Measurements from ENCODE around the gene SPATS2. TPM values are rescaled to one million over a fixed set of nuclear protein-coding genes. Genes with fewer than 3 reads are reported as not detected.
A peak's percentile ranks its signal among the peaks of the same experiment; 100 is the strongest.

The SPATS2 gene
- total and polyA plus RNA-seq, 5 donors from 2014 or later = 2.4 to 5.5 (median 4.2) TPM

GRCh38 chr12:49338830-49339463 lies 28.3 kb upstream of the SPATS2 start:
- H3K27me3 Mint-ChIP-seq = peaks cover 86% of the 10 kb centered on the region

GRCh38 chr12:49339464-49339861 lies 27.8 kb upstream of the SPATS2 start:
- Mint-ChIP-seq H3K27ac (no peak overlapping the region), H3K36me3 (peaks cover 3% of the 10 kb centered on the region), H3K27me3 (peaks cover 86% of the 10 kb centered on the region), H3K4me1 (peaks cover 9 to 50% (median 20%) of the 10 kb centered on the region in 4 donors), H3K9me3 (peaks cover 0 to 3% (median 0%) of the 10 kb centered on the region in 7 donors), H3K4me3 (no peak overlapping the region)
- ATAC-seq (ENCODE audit: low read depth in 2 of 2) (no peak), DNase-seq (no peak)
- peaks cover 41% of the 10 kb centered on the region for H3K27me3 ChIP-seq (ENCODE audit: control insufficient read depth, insufficient read depth, low read length)
- H3K27ac ChIP-seq (ENCODE audit: insufficient read depth, low read length, poor library complexity, severe bottlenecking) = no peak overlapping the region
- H3K4me3 ChIP-seq (ENCODE audit: low read depth, low read length) = no peak overlapping the region
- peaks cover 39% of the 10 kb centered on the region for H3K4me1 ChIP-seq (ENCODE audit: control insufficient read depth, insufficient read depth, low read length, poor library complexity, severe bottlenecking)
- H3K36me3 ChIP-seq (ENCODE audit: control insufficient read depth, insufficient read depth, low read length) = no peaks in the 10 kb centered on the region
- no peaks in the 10 kb centered on the region for H3K9me3 ChIP-seq (ENCODE audit: control insufficient read depth in 2 of 2, low read length in 2 of 2)

More at GRCh38 chr12:49338830-49339463, 28.3 kb upstream of the SPATS2 start:
- no peak overlapping the region for H3K4me3 ChIP-seq (ENCODE audit: low read depth, low read length)
- Mint-ChIP-seq H3K4me3 (peak overlapping the region in 2 of 4 donors; percentile 1 to 5), H3K4me1 (peaks cover 5 to 49% (median 20%) of the 10 kb centered on the region in 4 donors), H3K27ac (peak overlapping the region in 1 of 3 donors; percentile 5), H3K36me3 (peaks cover 5% of the 10 kb centered on the region), H3K9me3 (peaks cover 0 to 3% (median 0%) of the 10 kb centered on the region in 7 donors)
- H3K27ac ChIP-seq (ENCODE audit: insufficient read depth, low read length, poor library complexity, severe bottlenecking) = no peak overlapping the region
- no peaks in the 10 kb centered on the region for H3K36me3 ChIP-seq (ENCODE audit: control insufficient read depth, insufficient read depth, low read length)
- ATAC-seq (ENCODE audit: low read depth in 2 of 2) (no peak), DNase-seq (no peak)
- peaks cover 37% of the 10 kb centered on the region for H3K27me3 ChIP-seq (ENCODE audit: control insufficient read depth, insufficient read depth, low read length)
- peaks cover 36% of the 10 kb centered on the region for H3K4me1 ChIP-seq (ENCODE audit: control insufficient read depth, insufficient read depth, low read length, poor library complexity, severe bottlenecking)
- H3K9me3 ChIP-seq (ENCODE audit: control insufficient read depth in 2 of 2, low read length in 2 of 2) = no peaks in the 10 kb centered on the region

GRCh38 chr12:49340095-49340870 lies 27.0 kb upstream of the SPATS2 start:
- no peak overlapping the region for H3K4me3 ChIP-seq (ENCODE audit: low read depth, low read length)
- H3K27me3 ChIP-seq (ENCODE audit: control insufficient read depth, insufficient read depth, low read length) = peaks cover 35% of the 10 kb centered on the region
- Mint-ChIP-seq H3K27ac (no peak overlapping the region), H3K4me3 (peak overlapping the region in 2 of 4 donors; percentile 49 to 83), H3K27me3 (peaks cover 79% of the 10 kb centered on the region), H3K9me3 (peaks cover 0 to 1% (median 0%) of the 10 kb centered on the region in 7 donors), H3K36me3 (no peaks in the 10 kb centered on the region), H3K4me1 (peaks cover 9 to 50% (median 17%) of the 10 kb centered on the region in 4 donors)
- H3K4me1 ChIP-seq (ENCODE audit: control insufficient read depth, insufficient read depth, low read length, poor library complexity, severe bottlenecking) = peaks cover 44% of the 10 kb centered on the region
- H3K36me3 ChIP-seq (ENCODE audit: control insufficient read depth, insufficient read depth, low read length) = no peaks in the 10 kb centered on the region
- H3K9me3 ChIP-seq (ENCODE audit: control insufficient read depth in 2 of 2, low read length in 2 of 2) = no peaks in the 10 kb centered on the region
- DNase-seq (no peak), ATAC-seq (ENCODE audit: low read depth in 2 of 2) (no peak)
- H3K27ac ChIP-seq (ENCODE audit: insufficient read depth, low read length, poor library complexity, severe bottlenecking) = no peak overlapping the region

GRCh38 chr12:49340971-49341776 lies 26.1 kb upstream of the SPATS2 start:
- no peak overlapping the region for H3K27ac Mint-ChIP-seq
- DNase-seq = no peak

DNA sequence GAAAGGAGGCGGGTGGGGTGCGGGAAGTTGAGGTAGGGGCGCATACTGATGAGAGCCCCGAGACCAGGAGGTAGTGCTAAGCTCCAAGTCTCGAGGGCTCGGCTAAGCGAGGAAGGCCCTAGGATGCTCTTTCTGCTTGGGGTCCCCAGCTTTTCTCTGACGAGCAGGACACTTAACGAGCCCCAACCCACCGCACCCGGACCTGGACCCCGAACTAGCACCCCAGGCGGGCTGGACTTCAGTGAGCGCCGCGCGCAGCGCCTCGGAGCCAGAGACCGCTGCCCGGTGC lies 25.5 kb upstream of the SPATS2 start:
- Histone ChIP-seq H3K9me3 (ENCODE audit: control insufficient read depth in 2 of 2, low read length in 2 of 2) (no peaks in the 10 kb centered on the region), H3K4me1 (ENCODE audit: control insufficient read depth, insufficient read depth, low read length, poor library complexity, severe bottlenecking) (peaks cover 52% of the 10 kb centered on the region), H3K27me3 (ENCODE audit: control insufficient read depth, insufficient read depth, low read length) (peaks cover 32% of the 10 kb centered on the region), H3K4me3 (ENCODE audit: low read depth, low read length) (no peak overlapping the region), H3K27ac (ENCODE audit: insufficient read depth, low read length, poor library complexity, severe bottlenecking) (no peak overlapping the region), H3K36me3 (ENCODE audit: control insufficient read depth, insufficient read depth, low read length) (no peaks in the 10 kb centered on the region)
- H3K36me3 Mint-ChIP-seq = no peaks in the 10 kb centered on the region
- peak overlapping the region in 1 of 3 donors; percentile 63 for H3K27ac Mint-ChIP-seq
- H3K4me3 Mint-ChIP-seq = peak overlapping the region in 2 of 4 donors; percentile 49 to 70
- ATAC-seq (ENCODE audit: low read depth in 2 of 2) (no peak), DNase-seq (no peak)
- peaks cover 83% of the 10 kb centered on the region for H3K27me3 Mint-ChIP-seq
- H3K4me1 Mint-ChIP-seq = peaks cover 9 to 59% (median 20%) of the 10 kb centered on the region in 4 donors
- peaks cover 0 to 1% (median 0%) of the 10 kb centered on the region in 7 donors for H3K9me3 Mint-ChIP-seq

More at GRCh38 chr12:49340971-49341776, 26.1 kb upstream of the SPATS2 start:
- Histone ChIP-seq H3K36me3 (ENCODE audit: control insufficient read depth, insufficient read depth, low read length) (no peaks in the 10 kb centered on the region), H3K4me3 (ENCODE audit: low read depth, low read length) (no peak overlapping the region), H3K27me3 (ENCODE audit: control insufficient read depth, insufficient read depth, low read length) (peaks cover 32% of the 10 kb centered on the region), H3K4me1 (ENCODE audit: control insufficient read depth, insufficient read depth, low read length, poor library complexity, severe bottlenecking) (peaks cover 52% of the 10 kb centered on the region), H3K27ac (ENCODE audit: insufficient read depth, low read length, poor library complexity, severe bottlenecking) (no peak overlapping the region), H3K9me3 (ENCODE audit: control insufficient read depth in 2 of 2, low read length in 2 of 2) (no peaks in the 10 kb centered on the region)
- Mint-ChIP-seq H3K4me3 (peak overlapping the region in 2 of 4 donors; percentile 49 to 83), H3K27me3 (peaks cover 80% of the 10 kb centered on the region), H3K4me1 (peaks cover 9 to 54% (median 17%) of the 10 kb centered on the region in 4 donors), H3K36me3 (no peaks in the 10 kb centered on the region), H3K9me3 (peaks cover 0 to 1% (median 0%) of the 10 kb centered on the region in 7 donors)
- no peak for ATAC-seq (ENCODE audit: low read depth in 2 of 2)

GRCh38 chr12:49342066-49342913 lies 25.0 kb upstream of the SPATS2 start:
- no peaks in the 10 kb centered on the region for H3K9me3 ChIP-seq (ENCODE audit: control insufficient read depth in 2 of 2, low read length in 2 of 2)
- H3K36me3 ChIP-seq (ENCODE audit: control insufficient read depth, insufficient read depth, low read length) = no peaks in the 10 kb centered on the region
- H3K27me3 ChIP-seq (ENCODE audit: control insufficient read depth, insufficient read depth, low read length) = peaks cover 37% of the 10 kb centered on the region
- Mint-ChIP-seq H3K4me3 (peak overlapping the region; percentile 74 to 79 (median 77)), H3K27me3 (peaks cover 83% of the 10 kb centered on the region), H3K9me3 (peaks cover 0 to 1% (median 0%) of the 10 kb centered on the region in 7 donors), H3K4me1 (peaks cover 11 to 59% (median 21%) of the 10 kb centered on the region in 4 donors), H3K27ac (peak overlapping the region in 1 of 3 donors; percentile 63), H3K36me3 (no peaks in the 10 kb centered on the region)
- peaks cover 52% of the 10 kb centered on the region for H3K4me1 ChIP-seq (ENCODE audit: control insufficient read depth, insufficient read depth, low read length, poor library complexity, severe bottlenecking)
- DNase-seq (peak; percentile 52 to 77 (median 60)), ATAC-seq (ENCODE audit: low read depth in 2 of 2) (peak; percentile 62 to 64)
- peak overlapping the region; percentile 40 for H3K4me3 ChIP-seq (ENCODE audit: low read depth, low read length)
- no peak overlapping the region for H3K27ac ChIP-seq (ENCODE audit: insufficient read depth, low read length, poor library complexity, severe bottlenecking)
